Stomach (tissue), 4 donors: ENCODE measurements around the gene TMEM88.

ENCODE experiments used
- POLR2AphosphoS5 ChIP-seq, 3 donors: sonication (generic); formaldehyde crosslinking; IDR thresholded peaks; one replicate each; pipeline ENCODE4 v1.6.1; 2016; ENCODE audit warnings: antibody characterized with exemption in 3 of 3
- TF ChIP-seq, protein P1 (sequence below), 7 experiments: fragments of 450-650 bp in 4 of 7; fragments of 200-600 bp in 3 of 7; sonication (generic) in 3 of 7; IDR thresholded peaks; one replicate each; pipeline ENCODE4 v1.5.1; 2016 to 2019; ENCODE audit warnings: antibody characterized with exemption in 7 of 7, control low read depth in 2 of 7, mild to moderate bottlenecking in 1 of 7

DNA sequence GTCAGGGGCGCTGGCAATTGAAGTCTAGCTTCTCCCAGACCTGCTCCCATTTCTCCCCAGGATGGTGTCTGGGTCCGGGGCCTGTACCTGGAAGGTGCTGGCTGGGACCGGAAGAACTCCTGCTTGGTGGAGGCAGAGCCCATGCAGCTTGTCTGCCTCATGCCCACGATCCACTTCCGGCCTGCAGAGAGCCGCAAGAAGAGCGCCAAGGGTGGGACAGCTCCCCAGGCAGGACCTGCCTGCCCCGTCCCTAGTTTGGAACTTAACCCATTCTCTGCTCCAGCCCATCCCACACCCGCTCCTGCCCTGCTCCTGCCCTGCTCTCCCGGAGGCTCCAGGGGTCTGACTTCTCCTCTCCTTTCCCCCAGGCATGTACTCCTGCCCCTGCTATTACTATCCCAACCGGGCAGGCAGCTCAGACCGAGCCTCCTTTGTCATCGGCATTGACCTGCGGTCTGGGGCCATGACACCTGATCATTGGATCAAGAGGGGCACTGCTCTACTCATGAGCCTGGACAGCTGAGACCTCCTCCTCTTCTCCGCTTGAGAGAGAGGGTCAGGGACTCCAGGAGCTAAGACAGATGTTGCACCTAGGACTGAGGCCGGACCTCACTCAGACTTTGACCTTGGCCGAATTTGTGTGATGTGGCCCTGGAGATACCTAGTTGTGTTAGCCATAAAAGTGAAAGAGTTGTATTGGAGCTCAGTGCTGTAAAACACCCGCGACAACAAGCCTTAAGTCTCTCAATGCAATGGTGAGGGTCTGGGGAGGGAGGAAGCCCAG lies 21.7 kb upstream of the TMEM88 start:
- TF ChIP-seq POLR2AphosphoS5 (IDR thresholded peaks at IDR 0.05), result no peak
- TF ChIP-seq, protein P1, sequence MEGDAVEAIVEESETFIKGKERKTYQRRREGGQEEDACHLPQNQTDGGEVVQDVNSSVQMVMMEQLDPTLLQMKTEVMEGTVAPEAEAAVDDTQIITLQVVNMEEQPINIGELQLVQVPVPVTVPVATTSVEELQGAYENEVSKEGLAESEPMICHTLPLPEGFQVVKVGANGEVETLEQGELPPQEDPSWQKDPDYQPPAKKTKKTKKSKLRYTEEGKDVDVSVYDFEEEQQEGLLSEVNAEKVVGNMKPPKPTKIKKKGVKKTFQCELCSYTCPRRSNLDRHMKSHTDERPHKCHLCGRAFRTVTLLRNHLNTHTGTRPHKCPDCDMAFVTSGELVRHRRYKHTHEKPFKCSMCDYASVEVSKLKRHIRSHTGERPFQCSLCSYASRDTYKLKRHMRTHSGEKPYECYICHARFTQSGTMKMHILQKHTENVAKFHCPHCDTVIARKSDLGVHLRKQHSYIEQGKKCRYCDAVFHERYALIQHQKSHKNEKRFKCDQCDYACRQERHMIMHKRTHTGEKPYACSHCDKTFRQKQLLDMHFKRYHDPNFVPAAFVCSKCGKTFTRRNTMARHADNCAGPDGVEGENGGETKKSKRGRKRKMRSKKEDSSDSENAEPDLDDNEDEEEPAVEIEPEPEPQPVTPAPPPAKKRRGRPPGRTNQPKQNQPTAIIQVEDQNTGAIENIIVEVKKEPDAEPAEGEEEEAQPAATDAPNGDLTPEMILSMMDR (IDR thresholded peaks at IDR 0.05), result no peak
